HFFc6 (cell line): ENCODE data around the gene MYT1. TPM values are rescaled to one million over a fixed set of nuclear protein-coding genes. Genes with fewer than 3 reads are reported as not detected.
"Not testable (repeated sequence)": the region's sequence is repeated elsewhere in the genome, so short reads cannot be mapped to it uniquely, and the experiment has no call there.

Source experiments
- DNase-seq: peaks from one replicate; pipeline ENCODE4 v3.0.0-alpha.2; 2018
- H3K27ac Mint-ChIP-seq: 2 replicates; pipeline ENCODE4 v1.8.0; 2020; ENCODE audit warnings: mild to moderate bottlenecking, mixed read lengths
- H3K27me3 Mint-ChIP-seq: 2 replicates; pipeline ENCODE4 v1.8.0; 2021; ENCODE audit warnings: mild to moderate bottlenecking, moderate library complexity, mixed read lengths; ENCODE audit not compliant: insufficient read depth
- H3K36me3 Mint-ChIP-seq: 2 replicates; pipeline ENCODE4 v1.8.0; 2021; ENCODE audit warnings: low read depth, mixed read lengths
- H3K4me1 Mint-ChIP-seq: 2 replicates; pipeline ENCODE4 v1.8.0; 2020; ENCODE audit warnings: low read depth, mixed read lengths
- H3K4me3 Mint-ChIP-seq: 2 replicates; pipeline ENCODE4 v1.8.0; 2020; ENCODE audit warnings: mild to moderate bottlenecking, moderate library complexity, mixed read lengths
- H3K9me3 Mint-ChIP-seq: 2 replicates; pipeline ENCODE4 v1.8.0; 2020; ENCODE audit warnings: mild to moderate bottlenecking, mixed read lengths
- CTCF ChIP-seq: fragments of 200-600 bp; sonication (generic); IDR thresholded peaks from 2 replicates; pipeline ENCODE4 v1.5.0; 2021; ENCODE audit warnings: antibody characterized with exemption, mild to moderate bottlenecking
- total RNA-seq, 6 experiments: library from RNA; stranded (reverse); fragmentation: NEBNext Ultra II Directional; extraction: Animal tissue kit (Norgen Biotek cat#: 25700); gene quantifications; 2 replicates in 1 of 6; 3 replicates in 5 of 6; pipeline ENCODE4 v1.2.3, GENCODE V29; 2021

The MYT1 gene
- total RNA-seq, 6 experiments from 2014 or later = not detected

DNA sequence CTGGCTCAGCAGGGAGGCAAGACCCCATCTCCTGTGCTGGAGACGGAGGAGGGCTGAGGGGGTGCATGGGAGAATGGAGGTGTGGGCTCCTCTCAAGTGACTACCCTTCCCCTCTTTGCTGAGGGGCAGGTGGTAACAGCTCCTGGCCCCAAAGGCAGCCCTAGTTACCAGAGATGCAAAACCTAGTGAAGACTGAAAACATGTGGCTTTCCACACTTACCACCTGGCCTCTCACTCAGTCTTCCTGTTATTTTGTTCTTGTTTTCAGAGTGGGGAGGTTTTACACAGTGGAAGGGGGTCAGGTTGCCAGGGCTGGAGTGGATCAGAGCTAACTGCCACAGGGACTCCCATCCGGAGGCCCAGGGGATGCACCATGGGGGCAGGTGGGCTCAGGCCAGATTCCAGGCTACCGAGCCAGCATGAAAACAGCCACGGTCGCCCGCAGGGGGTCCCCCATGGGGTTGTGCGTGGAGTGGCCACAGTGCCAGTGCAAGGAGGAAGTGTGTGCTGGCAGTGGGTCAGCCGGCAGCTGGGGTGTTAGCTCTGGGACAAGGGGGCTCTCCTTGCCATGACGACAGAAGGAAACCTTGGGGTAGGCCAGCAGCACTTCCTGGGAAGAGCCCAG is 21.1 kb downstream of the MYT1 start:
- TF ChIP-seq CTCF = no peak
- Mint-ChIP-seq H3K27me3 (peaks cover 34% of the 10 kb centered on the region), H3K9me3 (peaks cover 7% of the 10 kb centered on the region), H3K27ac (no peak overlapping the region), H3K36me3 (peaks cover 4% of the 10 kb centered on the region; the same call in 1 of the 2 replicates), H3K4me1 (no peaks in the 10 kb centered on the region), H3K4me3 (no peak overlapping the region)
- no peak for DNase-seq

- peaks cover 4% of the 10 kb centered on the region; the same call in 1 of the 2 replicates for H3K36me3 Mint-ChIP-seq
- DNase-seq = no peak
- H3K4me1 Mint-ChIP-seq = no peaks in the 10 kb centered on the region
- TF ChIP-seq CTCF = no peak
- H3K4me3 Mint-ChIP-seq = no peak overlapping the region
- H3K27ac Mint-ChIP-seq = no peak overlapping the region
- peaks cover 7% of the 10 kb centered on the region for H3K9me3 Mint-ChIP-seq
- peaks cover 38% of the 10 kb centered on the region for H3K27me3 Mint-ChIP-seq
Measured at GRCh38 chr20:64186071-64186598, 21.9 kb downstream of the MYT1 start.

DNA sequence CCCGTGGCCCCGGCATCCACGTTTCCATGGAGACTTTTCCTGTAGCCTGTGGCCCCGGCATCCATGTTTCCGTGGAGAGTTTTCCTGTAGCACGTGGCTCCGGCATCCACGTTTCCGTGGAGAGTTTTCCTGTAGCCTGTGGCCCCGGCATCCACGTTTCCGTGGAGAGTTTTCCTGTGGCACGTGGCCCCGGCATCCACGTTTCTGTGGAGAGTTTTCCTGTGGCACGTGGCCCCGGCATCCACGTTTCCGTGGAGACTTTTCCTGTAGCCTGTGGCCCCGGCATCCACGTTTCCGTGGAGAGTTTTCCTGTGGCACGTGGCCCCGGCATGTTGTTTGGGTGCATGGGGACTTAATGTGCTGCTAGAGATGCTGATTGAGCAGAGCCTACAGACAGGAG is 23.0 kb downstream of the MYT1 start:
- H3K4me1 Mint-ChIP-seq, H3K36me3 Mint-ChIP-seq, DNase-seq, H3K27ac Mint-ChIP-seq, H3K9me3 Mint-ChIP-seq, H3K4me3 Mint-ChIP-seq: not testable (repeated sequence)
- peaks cover 41% of the 10 kb centered on the region for H3K27me3 Mint-ChIP-seq

GRCh38 chr20:64188091-64188490 is 23.8 kb downstream of the MYT1 start:
- no peak for TF ChIP-seq CTCF
- H3K9me3 Mint-ChIP-seq = peaks cover 7% of the 10 kb centered on the region
- H3K36me3 Mint-ChIP-seq = peaks cover 4% of the 10 kb centered on the region; the same call in 1 of the 2 replicates
- no peaks in the 10 kb centered on the region for H3K4me1 Mint-ChIP-seq
- H3K27me3 Mint-ChIP-seq = peaks cover 41% of the 10 kb centered on the region
- no peak for DNase-seq
- H3K27ac Mint-ChIP-seq = no peak overlapping the region
- H3K4me3 Mint-ChIP-seq = no peak overlapping the region

- Mint-ChIP-seq H3K27me3 (peaks cover 37% of the 10 kb centered on the region), H3K4me3 (no peak overlapping the region), H3K36me3 (peaks cover 4% of the 10 kb centered on the region; the same call in 1 of the 2 replicates), H3K27ac (no peak overlapping the region), H3K9me3 (peaks cover 7% of the 10 kb centered on the region), H3K4me1 (no peaks in the 10 kb centered on the region)
- DNase-seq = peak; percentile 31
- TF ChIP-seq CTCF = no peak
Measured at GRCh38 chr20:64188682-64189529, 24.7 kb downstream of the MYT1 start.

- TF ChIP-seq CTCF = no peak
- DNase-seq = no peak
- Mint-ChIP-seq H3K4me1 (no peaks in the 10 kb centered on the region), H3K27ac (no peak overlapping the region), H3K27me3 (peaks cover 35% of the 10 kb centered on the region), H3K4me3 (no peak overlapping the region), H3K9me3 (peaks cover 7% of the 10 kb centered on the region), H3K36me3 (peaks cover 4% of the 10 kb centered on the region; the same call in 1 of the 2 replicates)
Measured at GRCh38 chr20:64189530-64189966, 25.3 kb downstream of the MYT1 start.
